Measurements from ENCODE around the gene PCP4L1.

The PCP4L1 gene

GRCh38 chr1:161258439-161259344 is at the start of gene PCP4L1:
PCP4L1 (plus strand) TSS chr1:161258745; CDS start chr1:161258975, 230 bp downstream.
- in situ Hi-C loops (cut with MboI; ENCODE audit: low sequenced_read_pairs): no loop called here

GRCh38 chr1:161209790-161210409 is 48.6 kb upstream of the PCP4L1 start:
- in situ Hi-C loops (cut with MboI; ENCODE audit: low sequenced_read_pairs): no loop called here

- in situ Hi-C loops (cut with MboI; ENCODE audit: low sequenced_read_pairs): no loop called here
Observed at GRCh38 chr1:161214369-161214768, 44.2 kb upstream of the PCP4L1 start.

GRCh38 chr1:161215076-161215475 is 43.5 kb upstream of the PCP4L1 start, which contains the start of gene FCER1G:
FCER1G (plus strand) TSS chr1:161215295; CDS start chr1:161215322, 27 bp downstream.
- in situ Hi-C loops (cut with MboI; ENCODE audit: low sequenced_read_pairs): no loop called here

- in situ Hi-C loops (cut with MboI; ENCODE audit: low sequenced_read_pairs): no loop called here
Observed at GRCh38 chr1:161216945-161217712, 41.4 kb upstream of the PCP4L1 start.

- in situ Hi-C loops (cut with MboI; ENCODE audit: low sequenced_read_pairs): no loop called here
Observed at GRCh38 chr1:161217831-161218230, 40.7 kb upstream of the PCP4L1 start.

- in situ Hi-C loops (cut with MboI; ENCODE audit: low sequenced_read_pairs): no loop called here
Observed at GRCh38 chr1:161218301-161219077, 40.1 kb upstream of the PCP4L1 start.

GRCh38 chr1:161219078-161219892 is 39.3 kb upstream of the PCP4L1 start:
- in situ Hi-C loops (cut with MboI; ENCODE audit: low sequenced_read_pairs): no loop called here

GRCh38 chr1:161220002-161220401 is 38.5 kb upstream of the PCP4L1 start:
- in situ Hi-C loops (cut with MboI; ENCODE audit: low sequenced_read_pairs): no loop called here

GRCh38 chr1:161222175-161223019 is 36.1 kb upstream of the PCP4L1 start:
- in situ Hi-C loops (cut with MboI; ENCODE audit: low sequenced_read_pairs): no loop called here

- in situ Hi-C loops (cut with MboI; ENCODE audit: low sequenced_read_pairs): no loop called here
Observed at GRCh38 chr1:161223805-161224694, 34.5 kb upstream of the PCP4L1 start.

- in situ Hi-C loops (cut with MboI; ENCODE audit: low sequenced_read_pairs): loop anchor here (5.0 kb wide), 1 partner anchor 68 kb away; no protein-coding TSS in a partner anchor
Observed at GRCh38 chr1:161224695-161225087, 33.9 kb upstream of the PCP4L1 start.

GRCh38 chr1:161225178-161225533 is 33.4 kb upstream of the PCP4L1 start:
- in situ Hi-C loops (cut with MboI; ENCODE audit: low sequenced_read_pairs): loop anchor here (5.0 kb wide), 1 partner anchor 67 kb away; no protein-coding TSS in a partner anchor

- in situ Hi-C loops (cut with MboI; ENCODE audit: low sequenced_read_pairs): loop anchor here (5.0 kb wide), 1 partner anchor 67 kb away; no protein-coding TSS in a partner anchor
Observed at GRCh38 chr1:161225534-161226319, 32.8 kb upstream of the PCP4L1 start, which contains the start of gene TOMM40L. TOMM40L (plus strand) TSS chr1:161226060; CDS start chr1:161226490, 430 bp downstream.

GRCh38 chr1:161226320-161226711 is 32.2 kb upstream of the PCP4L1 start:
- in situ Hi-C loops (cut with MboI; ENCODE audit: low sequenced_read_pairs): loop anchor here (5.0 kb wide), 1 partner anchor 66 kb away; no protein-coding TSS in a partner anchor

- in situ Hi-C loops (cut with MboI; ENCODE audit: low sequenced_read_pairs): loop anchor here (5.0 kb wide), 1 partner anchor 66 kb away; no protein-coding TSS in a partner anchor
Observed at GRCh38 chr1:161226759-161227158, 31.8 kb upstream of the PCP4L1 start.

Data from HL-60/S4 (cell line).